Measurements from ENCODE around the gene TNFSF13B. TPM values are rescaled to one million over a fixed set of nuclear protein-coding genes. Genes with fewer than 3 reads are reported as not detected.

Gene TNFSF13B
- total and polyA plus RNA-seq, 8 donors = 0.47 to 4.1 (median 1.7) TPM

GRCh38 chr13:108328848-108329247 lies 59.3 kb downstream of the TNFSF13B start:
- ATAC-seq (no peak), FAIRE-seq (no peak), DNase-seq (no peak)
- Histone ChIP-seq H3K4me3 (no peak overlapping the region), H3K27me3 (no peaks in the 10 kb centered on the region), H3K27ac (no peak overlapping the region), H3K36me3 (no peaks in the 10 kb centered on the region), H3K4me1 (no peaks in the 10 kb centered on the region), H3K9me3 (no peaks in the 10 kb centered on the region)
- intact Hi-C loops (cut with DNase I) = loop anchor here in 2 of 3 donors (10.0 kb wide), 1 partner anchor 566 kb away; no protein-coding TSS in a partner anchor
- 73 to 93% methylated on average over 1 of the region's 1 CpG for WGBS, 2 donors
- TF ChIP-seq, protein P1, sequence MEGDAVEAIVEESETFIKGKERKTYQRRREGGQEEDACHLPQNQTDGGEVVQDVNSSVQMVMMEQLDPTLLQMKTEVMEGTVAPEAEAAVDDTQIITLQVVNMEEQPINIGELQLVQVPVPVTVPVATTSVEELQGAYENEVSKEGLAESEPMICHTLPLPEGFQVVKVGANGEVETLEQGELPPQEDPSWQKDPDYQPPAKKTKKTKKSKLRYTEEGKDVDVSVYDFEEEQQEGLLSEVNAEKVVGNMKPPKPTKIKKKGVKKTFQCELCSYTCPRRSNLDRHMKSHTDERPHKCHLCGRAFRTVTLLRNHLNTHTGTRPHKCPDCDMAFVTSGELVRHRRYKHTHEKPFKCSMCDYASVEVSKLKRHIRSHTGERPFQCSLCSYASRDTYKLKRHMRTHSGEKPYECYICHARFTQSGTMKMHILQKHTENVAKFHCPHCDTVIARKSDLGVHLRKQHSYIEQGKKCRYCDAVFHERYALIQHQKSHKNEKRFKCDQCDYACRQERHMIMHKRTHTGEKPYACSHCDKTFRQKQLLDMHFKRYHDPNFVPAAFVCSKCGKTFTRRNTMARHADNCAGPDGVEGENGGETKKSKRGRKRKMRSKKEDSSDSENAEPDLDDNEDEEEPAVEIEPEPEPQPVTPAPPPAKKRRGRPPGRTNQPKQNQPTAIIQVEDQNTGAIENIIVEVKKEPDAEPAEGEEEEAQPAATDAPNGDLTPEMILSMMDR (IDR thresholded peaks at IDR 0.05) = no peak

DNA sequence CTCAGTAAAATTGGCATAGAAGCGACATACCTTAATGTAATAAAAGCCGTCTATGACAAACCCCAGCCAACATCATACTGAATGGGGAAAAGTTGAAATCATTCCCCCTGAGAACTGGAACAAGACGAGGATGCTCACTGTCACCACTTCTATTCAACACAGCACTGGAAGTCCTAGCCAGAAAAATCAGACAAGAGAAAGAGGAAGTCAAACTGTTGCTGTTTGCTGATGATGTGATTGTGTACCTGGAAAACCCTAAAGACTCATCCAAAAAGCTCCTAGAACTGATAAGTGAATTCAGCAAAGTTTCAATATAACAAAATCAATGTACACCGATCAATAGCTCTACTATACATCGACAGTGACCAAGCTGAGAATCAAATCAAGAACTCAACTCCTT lies 63.3 kb downstream of the TNFSF13B start:
- Histone ChIP-seq H3K27me3 (no peaks in the 10 kb centered on the region), H3K4me3 (no peak overlapping the region), H3K4me1 (no peaks in the 10 kb centered on the region), H3K27ac (no peak overlapping the region), H3K36me3 (no peaks in the 10 kb centered on the region), H3K9me3 (no peaks in the 10 kb centered on the region)
- intact Hi-C loops (cut with DNase I) = no loop called here
- ATAC-seq = no peak
- TF ChIP-seq, protein P1 (IDR thresholded peaks at IDR 0.05) = no peak
- FAIRE-seq = no peak
- WGBS, 2 donors = 55 to 65% methylated on average over 5 of the region's 5 CpGs
- DNase-seq = no peak

DNA sequence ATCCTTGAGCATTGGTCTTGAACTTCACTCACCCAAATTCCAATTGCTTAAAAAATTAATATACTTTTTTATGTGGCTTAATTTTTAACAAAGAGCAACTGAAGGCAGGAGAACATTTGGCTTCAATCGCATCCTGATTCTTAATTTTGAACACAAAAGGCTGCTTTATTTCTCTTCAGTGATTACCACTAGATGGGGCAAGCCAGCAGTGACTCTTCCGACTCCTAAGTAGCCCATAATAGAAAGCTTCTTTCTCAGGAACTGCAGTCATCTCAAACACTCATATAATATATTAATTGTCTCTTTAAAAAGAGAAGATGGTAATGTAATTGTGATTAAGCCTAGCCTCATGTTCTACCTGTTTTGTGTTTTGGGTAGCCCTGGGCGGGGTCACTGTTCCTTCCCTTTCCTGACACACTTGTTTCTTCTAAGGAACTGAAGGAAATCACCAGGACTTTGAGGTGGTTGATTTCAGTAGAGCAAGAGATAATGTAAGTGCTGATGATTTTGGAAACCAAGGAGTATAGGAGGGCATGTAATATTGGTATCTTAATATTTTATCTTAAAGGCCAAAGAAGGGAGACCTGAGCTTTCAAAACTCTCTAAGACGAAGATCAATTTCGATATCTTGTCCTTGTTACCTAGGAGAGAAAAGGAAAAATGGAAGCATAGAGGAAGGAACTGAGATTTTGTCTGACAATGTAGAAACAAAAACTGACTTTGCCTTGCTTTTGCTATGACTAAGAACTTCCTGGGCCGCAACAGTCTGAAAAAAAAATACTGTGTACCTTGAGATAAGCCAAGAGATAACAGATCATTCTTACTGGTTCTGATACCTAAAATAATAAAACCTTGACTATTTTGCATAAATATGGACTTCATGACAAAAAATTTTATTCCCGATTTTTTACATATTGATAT lies 73.1 kb downstream of the TNFSF13B start:
- TF ChIP-seq, protein P1 (IDR thresholded peaks at IDR 0.05) = peak in 1 of 4 donors; percentile 10

GRCh38 chr13:108345016-108345415 lies 75.5 kb downstream of the TNFSF13B start:
- no peaks in the 10 kb centered on the region for H3K36me3 ChIP-seq
- no peaks in the 10 kb centered on the region for H3K9me3 ChIP-seq
- intact Hi-C loops (cut with DNase I) = no loop called here
- H3K4me3 ChIP-seq = no peak overlapping the region
- no peaks in the 10 kb centered on the region for H3K4me1 ChIP-seq
- WGBS, 2 donors = 89 to 90% methylated on average over 10 of the region's 10 CpGs
- FAIRE-seq (no peak), DNase-seq (no peak), ATAC-seq (no peak)
- TF ChIP-seq, protein P1 (IDR thresholded peaks at IDR 0.05) = no peak
- H3K27me3 ChIP-seq = no peaks in the 10 kb centered on the region
- no peak overlapping the region for H3K27ac ChIP-seq

More for the DNA sequence above, 73.1 kb downstream of the TNFSF13B start:
- FAIRE-seq (no peak), ATAC-seq (peak in 3 of 4 donors; percentile 53 to 72 (median 57)), DNase-seq (no peak)
- Histone ChIP-seq H3K9me3 (no peaks in the 10 kb centered on the region), H3K4me3 (no peak overlapping the region), H3K27me3 (no peaks in the 10 kb centered on the region), H3K4me1 (no peaks in the 10 kb centered on the region), H3K27ac (no peak overlapping the region), H3K36me3 (no peaks in the 10 kb centered on the region)
- WGBS, 2 donors = 55 to 56% methylated on average over 7 of the region's 7 CpGs
- intact Hi-C loops (cut with DNase I) = no loop called here

DNA sequence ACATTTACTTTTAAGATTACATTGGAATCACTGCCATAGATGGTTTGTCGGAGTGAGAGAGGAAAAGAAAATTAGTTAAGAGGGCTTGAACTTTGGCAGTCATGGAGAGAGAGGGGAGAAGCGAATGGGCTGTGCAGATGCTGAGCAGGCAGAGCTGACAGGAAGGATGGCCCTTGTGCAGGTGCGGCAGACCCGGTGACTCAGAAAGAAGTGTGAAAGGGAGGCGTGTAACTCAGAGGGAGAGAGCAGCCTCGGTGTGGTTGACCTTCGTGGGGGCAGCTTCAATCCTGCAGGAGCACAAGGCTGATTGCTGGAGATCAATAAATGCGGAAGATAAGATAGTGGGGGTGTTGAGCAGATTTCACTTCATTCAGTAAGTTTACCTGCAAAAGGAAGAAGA lies 76.9 kb downstream of the TNFSF13B start:
- 16 to 18% methylated on average over 8 of the region's 8 CpGs for WGBS, 2 donors
- TF ChIP-seq, protein P1 (IDR thresholded peaks at IDR 0.05) = no peak
- no peak for FAIRE-seq
- Histone ChIP-seq H3K36me3 (no peaks in the 10 kb centered on the region), H3K27me3 (no peaks in the 10 kb centered on the region), H3K4me3 (no peak overlapping the region), H3K4me1 (no peaks in the 10 kb centered on the region), H3K9me3 (no peaks in the 10 kb centered on the region), H3K27ac (no peak overlapping the region)
- intact Hi-C loops (cut with DNase I) = no loop called here
- no peak for DNase-seq
- ATAC-seq = peak in 2 of 4 donors; percentile 26 to 70

All from pancreas (tissue), 10 donors.